HepG2 (cell line): ENCODE results near the gene CARMIL3.

Source experiments
- CEBPB ChIP-seq: IDR thresholded peaks from 2 replicates; pipeline ENCODE4 v1.6.1; 2011; ENCODE audit warnings: low read depth, low read length, improper control_type of control experiment, borderline replicate concordance
- CREM ChIP-seq, 2 experiments: sonication (generic) in 1 of 2; formaldehyde crosslinking in 1 of 2; IDR thresholded peaks; 2 replicates each; pipeline versions ENCODE4 v1.4.0 to v1.6.1; 2016 to 2020; ENCODE audit warnings: antibody characterized with exemption in 1 of 2, mild to moderate bottlenecking in 1 of 2, missing genetic modification reagents in 1 of 2
- CTCF ChIP-seq: sonication (generic); formaldehyde crosslinking; IDR thresholded peaks from 2 replicates; pipeline ENCODE4 v1.5.0; 2020; ENCODE audit warnings: mild to moderate bottlenecking, missing genetic modification reagents, moderate library complexity
- HHEX ChIP-seq: IDR thresholded peaks from 2 replicates; pipeline ENCODE4 v1.6.1; 2016; ENCODE audit warnings: control low read depth
- PHB2 ChIP-seq: fragments of 450-650 bp; IDR thresholded peaks from 2 replicates; pipeline ENCODE4 v1.6.1; 2018; ENCODE audit not compliant: partially characterized antibody
- PHF20 ChIP-seq: sonication (generic); formaldehyde crosslinking; IDR thresholded peaks from 2 replicates; pipeline ENCODE4 v1.5.0; 2020; ENCODE audit warnings: mild to moderate bottlenecking, missing genetic modification reagents
- TOPORS ChIP-seq: sonication (generic); formaldehyde crosslinking; IDR thresholded peaks from 2 replicates; pipeline ENCODE4 v1.8.0; 2023; ENCODE audit warnings: mild to moderate bottlenecking, missing genetic modification reagents
- ZBTB8A ChIP-seq: sonication (generic); formaldehyde crosslinking; IDR thresholded peaks from 2 replicates; pipeline ENCODE4 v1.4.0; 2020; ENCODE audit warnings: mild to moderate bottlenecking, low read depth, missing genetic modification reagents, borderline replicate concordance
- ZFP41 ChIP-seq: sonication (generic); formaldehyde crosslinking; IDR thresholded peaks from 2 replicates; pipeline ENCODE4 v1.4.0; 2020; ENCODE audit warnings: mild to moderate bottlenecking, missing genetic modification reagents, borderline replicate concordance
- ZNF17 ChIP-seq: sonication (generic); formaldehyde crosslinking; IDR thresholded peaks from 2 replicates; pipeline ENCODE4 v1.5.0; 2020; ENCODE audit warnings: mild to moderate bottlenecking, missing genetic modification reagents
- ZSCAN30 ChIP-seq: sonication (generic); formaldehyde crosslinking; IDR thresholded peaks from 2 replicates; pipeline ENCODE4 v1.5.0; 2020; ENCODE audit warnings: mild to moderate bottlenecking, missing genetic modification reagents
- ZZZ3 ChIP-seq: sonication (generic); formaldehyde crosslinking; IDR thresholded peaks from 2 replicates; pipeline ENCODE4 v1.4.0; 2020; ENCODE audit warnings: missing genetic modification reagents, mild to moderate bottlenecking, borderline replicate concordance

DNA sequence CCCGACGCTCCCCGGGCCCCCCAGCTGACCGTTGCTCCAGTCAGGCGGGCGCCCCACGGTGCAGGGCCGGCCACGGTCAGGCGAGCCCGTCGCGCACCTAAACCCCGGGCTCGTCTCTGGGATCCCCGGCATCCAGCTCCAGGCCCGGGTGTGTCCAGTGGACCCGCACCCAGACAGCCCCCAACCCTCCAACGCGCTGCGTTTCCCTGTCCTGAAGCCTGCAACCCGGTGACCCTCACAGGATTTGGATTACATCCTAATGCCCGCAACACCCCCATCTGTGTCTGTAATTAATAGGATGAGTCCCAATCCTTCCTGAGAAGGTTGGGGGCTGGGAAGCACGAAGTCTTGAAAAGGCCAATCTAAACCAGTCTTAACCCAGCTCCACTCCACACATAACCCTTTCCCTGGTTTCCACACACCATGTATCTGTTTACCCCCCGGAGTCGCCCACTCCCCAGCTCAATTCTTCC is 30.0 kb downstream of the CARMIL3 start:
- TF ChIP-seq TOPORS (CRISPR knock-in tag) (no peak), CTCF (no peak), CEBPB (no peak), ZNF17 (CRISPR knock-in tag) (no peak), PHB2 (no peak), ZSCAN30 (CRISPR knock-in tag) (no peak), CREM (IDR thresholded peaks at IDR 0.05) (no peak), CREM (CRISPR knock-in tag; IDR thresholded peaks at IDR 0.05) (no peak), ZBTB8A (CRISPR knock-in tag) (no peak), ZFP41 (0 out of 2 replicates have a peak, but pooled peaks have one; percentile 1), ZZZ3 (CRISPR knock-in tag) (no peak), HHEX (no peak), PHF20 (CRISPR knock-in tag) (no peak)
